Activated CD4-positive, alpha-beta T cell treated with anti-CD3 and anti-CD28 coated beads, Interleukin-2, amount 10 ng/mL, durations not matched to agents 24 days and 14 days (primary cell): Measurements from ENCODE around the gene RTN3. TPM values are rescaled to one million over a fixed set of nuclear protein-coding genes. Genes with fewer than 3 reads are reported as not detected.
"Not testable (repeated sequence)": the region's sequence is repeated elsewhere in the genome, so short reads cannot be mapped to it uniquely, and the experiment has no call there.

ENCODE experiments used
- DNase-seq: peaks from one replicate; pipeline ENCODE4 v3.0.0; 2022
- H3K27ac Mint-ChIP-seq: one replicate; pipeline ENCODE4 v1.8.0; 2022; ENCODE audit warnings: mild to moderate bottlenecking, mixed read lengths
- H3K27me3 Mint-ChIP-seq: one replicate; pipeline ENCODE4 v1.8.0; 2022; ENCODE audit warnings: mixed read lengths
- H3K36me3 Mint-ChIP-seq: one replicate; pipeline ENCODE4 v1.8.0; 2022; ENCODE audit warnings: low read depth, mild to moderate bottlenecking, mixed read lengths
- H3K4me1 Mint-ChIP-seq: one replicate; pipeline ENCODE4 v1.8.0; 2021; ENCODE audit warnings: mixed read lengths
- H3K4me3 Mint-ChIP-seq: one replicate; pipeline ENCODE4 v1.8.0; 2022; ENCODE audit warnings: mild to moderate bottlenecking, moderate library complexity, mixed read lengths
- H3K9me3 Mint-ChIP-seq: one replicate; pipeline ENCODE4 v1.8.0; 2021; ENCODE audit warnings: mixed read lengths
- intact Hi-C: fragments of 100-400 bp; cut with micrococcal nuclease; formaldehyde crosslinking; loops from one replicate; pipeline ENCODE4 v1.15.1; 2023
- total RNA-seq: library from RNA; stranded (reverse); gene quantifications from 2 replicates; pipeline ENCODE4 v1.2.3, GENCODE V29; 2022

Gene RTN3
- total RNA-seq, 1 donor from 2014 or later: 54.2 TPM

- H3K27ac Mint-ChIP-seq: no peak overlapping the region
- H3K4me1 Mint-ChIP-seq: peaks cover 8% of the 10 kb centered on the region
- H3K4me3 Mint-ChIP-seq: no peak overlapping the region
- intact Hi-C loops: no loop called here
- H3K36me3 Mint-ChIP-seq: no peaks in the 10 kb centered on the region
- peaks cover 5% of the 10 kb centered on the region for H3K27me3 Mint-ChIP-seq
- DNase-seq: no peak
- no peaks in the 10 kb centered on the region for H3K9me3 Mint-ChIP-seq
Measured at GRCh38 chr11:63764340-63764678, 83.0 kb downstream of the RTN3 start.

DNA sequence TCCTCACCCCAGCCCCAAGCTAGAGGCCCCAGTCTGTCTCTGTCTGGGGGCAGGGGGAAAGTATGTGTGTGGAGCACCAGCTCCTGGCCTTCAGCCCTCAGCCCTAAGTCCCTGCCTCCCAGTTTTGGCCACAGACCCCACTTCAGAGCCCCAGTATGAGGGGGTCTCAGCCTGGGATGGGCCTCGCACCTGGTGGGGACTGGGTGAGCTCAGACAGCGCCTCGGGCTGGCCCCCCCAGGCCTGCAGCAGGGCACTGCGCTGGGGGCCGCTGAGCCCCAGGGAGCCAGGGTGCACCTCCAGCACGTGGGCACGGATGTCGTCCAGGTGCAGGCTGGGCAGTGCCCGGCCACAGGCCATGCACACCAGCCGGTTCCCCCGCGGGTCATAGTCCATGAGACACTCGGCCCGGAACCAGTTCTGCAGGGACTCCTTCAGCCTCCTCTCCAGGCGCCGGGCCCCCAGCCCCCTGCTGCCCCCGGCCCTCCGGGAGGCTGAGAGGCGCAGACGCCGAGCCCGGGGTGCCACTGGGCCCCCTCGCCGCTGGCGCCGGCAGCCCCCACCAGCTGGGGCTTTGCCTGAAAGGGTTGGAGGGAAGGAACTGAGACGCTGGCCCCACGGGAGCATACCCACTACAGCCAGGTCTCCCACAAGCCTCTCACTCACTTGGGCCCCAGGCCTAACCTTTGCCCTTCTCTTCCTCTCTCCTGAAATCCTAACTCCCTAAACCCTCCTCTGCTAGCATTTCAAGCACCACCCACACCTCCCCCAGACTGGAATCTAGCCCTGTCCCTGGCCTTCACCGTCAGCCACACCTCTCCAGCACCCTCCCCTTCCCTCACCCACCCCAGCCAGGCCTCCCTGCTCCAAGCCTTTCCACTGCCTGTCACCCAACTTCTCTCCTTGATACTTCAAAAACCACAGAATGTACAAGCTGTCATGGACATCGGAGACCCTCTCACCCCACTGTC lies 83.7 kb downstream of the RTN3 start:
- H3K4me3 Mint-ChIP-seq: no peak overlapping the region
- intact Hi-C loops: loop anchor here (5.0 kb wide), 1 partner anchor 232 kb away; no protein-coding TSS in a partner anchor
- no peak for DNase-seq
- H3K4me1 Mint-ChIP-seq: peaks cover 8% of the 10 kb centered on the region
- no peaks in the 10 kb centered on the region for H3K9me3 Mint-ChIP-seq
- no peak overlapping the region for H3K27ac Mint-ChIP-seq
- no peaks in the 10 kb centered on the region for H3K36me3 Mint-ChIP-seq
- peaks cover 7% of the 10 kb centered on the region for H3K27me3 Mint-ChIP-seq

DNA sequence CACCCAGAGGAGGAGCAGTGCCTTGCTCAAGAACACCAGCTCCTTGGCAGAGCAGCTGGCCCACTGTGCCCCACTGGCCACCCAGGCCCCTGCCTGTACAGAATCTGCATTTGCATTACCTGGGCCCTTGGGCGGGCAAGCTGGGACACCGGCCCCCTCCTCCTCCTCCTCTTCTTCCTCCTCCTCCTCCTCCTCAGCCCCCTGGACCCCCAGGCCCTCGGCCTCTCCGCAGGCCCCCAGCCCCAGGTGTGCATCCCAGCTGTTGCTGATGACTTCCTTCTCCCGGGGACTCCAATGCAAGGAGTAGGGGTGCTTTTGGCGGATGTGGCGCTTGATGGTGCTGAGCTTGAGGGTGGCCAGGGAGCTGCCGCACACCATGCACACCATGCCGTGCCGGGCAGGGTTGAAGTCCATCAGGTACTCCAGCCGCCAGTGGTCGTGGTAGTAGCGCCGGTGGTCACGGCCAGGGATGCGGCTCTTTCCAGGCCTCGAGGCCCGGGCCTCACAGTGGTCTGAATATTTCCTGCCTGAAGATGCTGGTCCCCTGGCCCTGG lies 84.5 kb downstream of the RTN3 start:
- Mint-ChIP-seq H3K27ac (no peak overlapping the region), H3K9me3 (no peaks in the 10 kb centered on the region), H3K4me3 (no peak overlapping the region), H3K4me1 (peaks cover 10% of the 10 kb centered on the region), H3K27me3 (peaks cover 16% of the 10 kb centered on the region), H3K36me3 (no peaks in the 10 kb centered on the region)
- intact Hi-C loops: loop anchor here (2.0 to 5.0 kb wide), 2 partner anchors 232 to 387 kb away; no protein-coding TSS in a partner anchor
- no peak for DNase-seq

DNA sequence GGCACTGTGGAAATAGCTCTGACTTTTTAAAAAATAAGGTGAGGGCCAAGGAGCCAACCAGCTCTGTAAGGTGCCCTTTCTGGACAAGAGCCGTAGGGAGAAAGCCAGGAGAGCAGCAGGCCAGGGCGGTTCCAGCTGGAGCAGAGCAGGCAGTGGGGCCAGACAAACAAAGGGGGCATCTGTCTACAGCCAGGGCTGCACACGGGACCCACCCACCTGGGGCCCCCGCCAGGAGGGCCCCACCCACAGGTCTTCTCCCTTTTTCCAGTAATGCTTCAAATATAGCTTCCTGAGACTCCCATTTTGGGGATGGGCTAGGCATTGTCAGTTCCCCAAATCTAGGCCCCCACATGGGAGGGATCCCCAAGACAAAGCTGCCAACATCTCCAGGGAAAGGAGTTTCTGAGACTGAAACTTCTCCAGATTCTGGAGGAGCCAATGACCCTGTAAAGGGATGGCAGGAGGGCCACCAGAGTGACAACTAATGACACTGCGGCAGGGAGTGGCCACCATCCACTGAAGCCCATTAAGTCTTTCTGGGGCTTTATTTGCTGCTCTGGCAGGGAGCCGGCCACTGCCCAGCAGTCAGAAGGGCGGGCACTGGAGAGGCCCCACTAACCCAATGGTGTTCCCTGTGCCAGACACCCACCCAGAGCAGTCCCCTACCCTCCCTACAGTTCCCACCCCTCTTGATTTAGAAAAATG lies 85.4 kb downstream of the RTN3 start:
- H3K36me3 Mint-ChIP-seq: no peaks in the 10 kb centered on the region
- intact Hi-C loops: loop anchor here (1.0 to 5.0 kb wide), 3 partner anchors 47 to 386 kb away; partner anchors contain the start of gene SPINDOC
- H3K27me3 Mint-ChIP-seq: peaks cover 22% of the 10 kb centered on the region
- no peak overlapping the region for H3K27ac Mint-ChIP-seq
- H3K9me3 Mint-ChIP-seq: no peaks in the 10 kb centered on the region
- H3K4me3 Mint-ChIP-seq: peak overlapping the region; percentile 96
- H3K4me1 Mint-ChIP-seq: peaks cover 12% of the 10 kb centered on the region
- no peak for DNase-seq

- DNase-seq: no peak
- H3K9me3 Mint-ChIP-seq: no peaks in the 10 kb centered on the region
- H3K27me3 Mint-ChIP-seq: peaks cover 25% of the 10 kb centered on the region
- peaks cover 12% of the 10 kb centered on the region for H3K4me1 Mint-ChIP-seq
- H3K4me3 Mint-ChIP-seq: peak overlapping the region; percentile 96
- intact Hi-C loops: loop anchor here (1.0 to 5.0 kb wide), 3 partner anchors 46 to 386 kb away; partner anchors contain the start of gene SPINDOC
- H3K27ac Mint-ChIP-seq: peak overlapping the region; percentile 88
- H3K36me3 Mint-ChIP-seq: no peaks in the 10 kb centered on the region
Measured at GRCh38 chr11:63767267-63767564, 85.9 kb downstream of the RTN3 start.

DNA sequence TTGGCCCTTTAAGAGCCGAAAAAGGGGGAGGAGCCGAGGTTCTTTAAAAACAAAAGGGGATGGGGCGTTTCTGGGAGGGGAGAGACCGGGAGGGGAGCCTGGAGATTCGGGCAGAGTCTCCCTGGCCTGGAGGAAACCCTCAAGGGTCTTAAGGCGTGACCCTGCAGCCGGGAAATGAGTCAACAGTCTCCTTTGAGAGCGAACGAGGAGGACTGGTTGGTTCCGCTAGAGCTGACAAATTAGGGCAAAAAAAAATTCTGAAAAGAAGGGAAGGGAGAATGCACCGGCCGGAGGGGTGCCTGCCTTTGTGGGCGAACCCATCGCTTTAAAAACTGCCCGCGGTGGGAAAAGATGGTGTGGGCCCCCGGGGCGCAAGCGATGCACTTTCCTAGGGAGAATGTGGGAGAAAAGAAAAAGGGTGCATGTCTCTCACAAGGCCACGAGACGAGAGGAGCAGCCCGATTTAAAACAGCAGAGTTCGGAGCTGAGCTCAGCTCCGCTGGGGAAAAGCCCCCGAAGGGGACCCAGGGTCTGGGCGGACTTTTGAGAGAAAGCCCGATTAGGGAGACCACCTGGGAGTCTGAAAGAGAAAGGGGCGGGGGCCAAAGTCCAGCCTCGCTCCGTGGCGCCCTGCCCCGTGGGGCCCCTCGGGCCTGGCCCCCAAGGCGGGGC lies 86.4 kb downstream of the RTN3 start:
- peak; percentile 89 for DNase-seq
- Mint-ChIP-seq H3K9me3 (no peaks in the 10 kb centered on the region), H3K4me1 (peaks cover 12% of the 10 kb centered on the region), H3K4me3 (peak overlapping the region; percentile 96), H3K36me3 (no peaks in the 10 kb centered on the region), H3K27ac (peak overlapping the region; percentile 88), H3K27me3 (peaks cover 29% of the 10 kb centered on the region)
- intact Hi-C loops: loop anchor here (1.0 to 5.0 kb wide), 4 partner anchors 46 to 385 kb away; partner anchors contain the start of genes NAA40 and SPINDOC

DNA sequence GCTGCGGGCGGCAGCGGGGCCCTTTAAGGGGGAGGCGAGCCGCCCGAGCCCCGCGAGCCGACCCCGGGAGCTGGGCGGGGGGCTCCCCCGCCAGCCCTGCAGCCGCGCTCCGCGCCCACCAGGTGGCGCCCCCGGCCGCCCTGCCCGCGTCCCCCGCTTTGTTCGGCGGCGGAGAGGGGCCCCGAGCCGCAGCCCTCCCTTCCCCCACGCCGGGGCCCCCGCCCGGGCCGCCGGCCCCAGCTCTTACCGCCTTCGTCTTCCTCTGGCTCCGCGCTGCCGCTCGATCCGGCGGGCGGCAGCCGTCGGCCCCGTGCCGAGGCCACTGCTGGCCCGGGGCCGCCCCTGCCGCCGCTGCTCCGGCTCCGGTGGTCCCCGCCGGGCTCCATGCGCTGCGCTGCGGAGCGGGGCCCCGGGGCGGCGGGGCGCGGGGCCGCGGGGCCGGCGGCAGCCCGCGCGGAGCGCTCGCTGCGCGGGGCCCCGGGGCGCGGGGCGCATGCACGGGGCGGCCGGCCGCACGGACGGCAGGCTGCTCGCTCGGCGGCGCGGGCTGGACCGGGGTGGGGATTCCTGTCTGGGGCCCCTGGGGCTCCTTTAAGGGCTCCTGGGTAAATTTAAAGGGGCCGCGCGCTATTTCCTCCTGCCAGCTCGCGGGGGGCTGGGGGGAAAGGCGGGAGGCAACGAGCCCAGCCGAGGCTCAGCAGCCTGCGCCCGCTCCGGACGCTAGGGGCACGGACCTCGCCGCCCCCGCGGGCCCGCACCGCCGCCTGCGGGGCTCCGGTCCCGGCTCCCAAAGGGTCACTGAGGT lies 87.1 kb downstream of the RTN3 start, which contains the start of gene ZFTA:
TSS of gene ZFTA (minus strand) at position 539 of the 805 bp plus-strand sequence. CDS start at position 386, 153 bp downstream.
- Mint-ChIP-seq H3K27me3 (peaks cover 34% of the 10 kb centered on the region), H3K9me3 (no peaks in the 10 kb centered on the region), H3K4me1 (peaks cover 12% of the 10 kb centered on the region), H3K27ac (peak within 1 kb of the TSS; percentile 88), H3K4me3 (peak within 1 kb of the TSS; percentile 96), H3K36me3 (no peaks in the 10 kb centered on the region)
- intact Hi-C loops: loop anchor here (2.0 to 5.0 kb wide), 2 partner anchors 170 to 229 kb away; partner anchors contain the start of gene NAA40
- peak; percentile 89 for DNase-seq

GRCh38 chr11:63769042-63769713 lies 87.9 kb downstream of the RTN3 start:
- H3K9me3 Mint-ChIP-seq: no peaks in the 10 kb centered on the region
- peaks cover 12% of the 10 kb centered on the region for H3K4me1 Mint-ChIP-seq
- no peak overlapping the region for H3K27ac Mint-ChIP-seq
- DNase-seq: peak; percentile 80
- H3K27me3 Mint-ChIP-seq: peaks cover 37% of the 10 kb centered on the region
- H3K36me3 Mint-ChIP-seq: no peaks in the 10 kb centered on the region
- intact Hi-C loops: loop anchor here (2.0 to 5.0 kb wide), 2 partner anchors 170 to 228 kb away; partner anchors contain the start of gene NAA40
- H3K4me3 Mint-ChIP-seq: no peak overlapping the region

GRCh38 chr11:63769714-63770455 lies 88.6 kb downstream of the RTN3 start:
- no peaks in the 10 kb centered on the region for H3K9me3 Mint-ChIP-seq
- no peak for DNase-seq
- intact Hi-C loops: loop anchor here (2.0 to 5.0 kb wide), 2 partner anchors 169 to 227 kb away; partner anchors contain the start of gene NAA40
- H3K36me3 Mint-ChIP-seq: no peaks in the 10 kb centered on the region
- peaks cover 38% of the 10 kb centered on the region for H3K27me3 Mint-ChIP-seq
- peak overlapping the region; percentile 57 for H3K4me3 Mint-ChIP-seq
- H3K27ac Mint-ChIP-seq: no peak overlapping the region
- peaks cover 12% of the 10 kb centered on the region for H3K4me1 Mint-ChIP-seq

DNA sequence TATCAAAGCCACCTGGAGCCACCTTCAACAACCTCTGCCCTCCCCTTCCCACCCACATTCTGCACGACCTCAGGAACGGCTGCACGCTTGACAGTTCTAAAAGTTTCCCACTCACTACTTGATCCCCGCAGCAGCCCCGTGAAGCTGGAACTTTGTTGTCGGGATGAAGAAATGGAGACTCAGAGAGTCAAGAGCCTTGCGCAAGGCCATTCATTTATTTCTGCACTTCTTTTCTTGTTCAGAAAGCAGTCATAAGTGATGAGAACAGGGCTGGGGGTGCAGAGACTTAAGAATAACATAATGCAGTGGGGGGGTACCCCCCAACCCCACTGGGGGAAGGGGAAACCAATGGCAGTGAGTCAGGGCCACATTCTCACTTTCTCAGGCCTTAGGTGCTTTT lies 89.5 kb downstream of the RTN3 start:
- H3K36me3 Mint-ChIP-seq: no peaks in the 10 kb centered on the region

GRCh38 chr11:63771741-63772318 lies 90.5 kb downstream of the RTN3 start:
- peaks cover 45% of the 10 kb centered on the region for H3K27me3 Mint-ChIP-seq
- intact Hi-C loops, H3K9me3 Mint-ChIP-seq, H3K27ac Mint-ChIP-seq, H3K4me3 Mint-ChIP-seq, H3K36me3 Mint-ChIP-seq, DNase-seq: not testable (repeated sequence)
- H3K4me1 Mint-ChIP-seq: peaks cover 12% of the 10 kb centered on the region

More for the DNA sequence above, 89.5 kb downstream of the RTN3 start:
- Mint-ChIP-seq H3K4me1 (peaks cover 12% of the 10 kb centered on the region), H3K4me3 (peak overlapping the region; percentile 21), H3K27ac (no peak overlapping the region), H3K27me3 (peaks cover 39% of the 10 kb centered on the region), H3K9me3 (no peaks in the 10 kb centered on the region)
- DNase-seq: no peak
- intact Hi-C loops: no loop called here
